ENCODE measurements around the gene PDHX.

DNA sequence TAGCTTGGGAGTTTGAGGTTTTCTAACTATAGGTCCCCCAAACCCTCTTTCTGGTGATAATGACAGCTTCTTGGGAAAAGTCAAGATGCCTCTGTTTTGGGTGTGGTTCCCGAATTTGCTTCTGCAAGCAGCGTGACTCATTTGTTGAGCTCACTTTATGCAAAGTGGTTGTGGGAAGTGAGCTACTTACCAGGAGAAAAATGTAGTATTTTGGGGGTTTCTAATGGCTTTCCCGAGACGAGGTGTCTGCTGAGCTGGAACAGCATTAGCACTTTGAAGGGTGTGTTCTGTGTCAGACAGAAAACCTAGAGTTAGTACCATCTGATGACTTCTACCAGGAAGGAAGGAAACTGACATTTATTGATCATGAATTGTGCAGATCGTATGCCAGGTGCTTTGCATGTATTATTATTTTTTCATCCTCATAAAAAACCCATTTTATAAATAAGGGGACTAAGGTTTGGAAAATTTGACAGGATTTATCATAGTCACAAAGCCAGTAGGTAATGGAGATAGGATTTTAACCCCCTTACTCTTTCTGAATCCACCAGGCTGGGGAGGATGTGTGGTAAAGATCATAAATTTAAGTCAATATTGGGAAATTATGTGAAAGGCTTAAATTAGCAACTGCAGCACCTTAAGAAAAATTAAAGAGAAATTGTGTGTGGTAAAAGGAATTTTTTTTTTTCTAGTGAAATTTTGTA, 113.7 kb downstream of the PDHX start:
- TF ChIP-seq SIN3A (IDR thresholded peaks at IDR 0.05; ENCODE audit: borderline replicate concordance, insufficient read depth, low read length) (no peak), POLR2AphosphoS5 (IDR thresholded peaks at IDR 0.05; ENCODE audit: low read depth, low read length) (no peak)
